Astrocyte of the spinal cord (primary cell): ENCODE results near the gene PGM1.

Source experiments
- DNase-seq: peaks from one replicate; pipeline ENCODE4 v3.0.0; 2011; ENCODE audit warnings: low read depth, low spot score
- H3K4me3 ChIP-seq: 2 replicates; pipeline ENCODE4 v1.5.1; 2011; ENCODE audit warnings: low read depth, mild to moderate bottlenecking, low read length, moderate library complexity
- CTCF ChIP-seq: IDR thresholded peaks from 2 replicates; pipeline ENCODE4 v1.5.1; 2012; ENCODE audit warnings: low read depth, mild to moderate bottlenecking, low read length, inconsistent platforms
- in situ Hi-C: cut with HindIII; loops from 2 replicates; pipeline ENCODE4 v1.10.0; 2017; ENCODE audit warnings: low sequenced_read_pairs

The PGM1 gene

GRCh38 chr1:63669151-63669961 lies 76.1 kb downstream of the PGM1 start:
- in situ Hi-C loops = no loop called here
- DNase-seq = no peak
- H3K4me3 ChIP-seq = no peak overlapping the region
- no peak for TF ChIP-seq CTCF

- in situ Hi-C loops = no loop called here
- DNase-seq = no peak
- TF ChIP-seq CTCF = no peak
- no peak overlapping the region for H3K4me3 ChIP-seq
Observed at GRCh38 chr1:63670164-63670563, 77.0 kb downstream of the PGM1 start.

GRCh38 chr1:63671514-63671913 lies 78.3 kb downstream of the PGM1 start:
- no peak for DNase-seq
- in situ Hi-C loops = no loop called here
- no peak overlapping the region for H3K4me3 ChIP-seq
- TF ChIP-seq CTCF = no peak

- H3K4me3 ChIP-seq = no peak overlapping the region
- in situ Hi-C loops = no loop called here
- peak; percentile 82 for TF ChIP-seq CTCF
- DNase-seq = peak; percentile 96
Observed at GRCh38 chr1:63674238-63674864, 81.1 kb downstream of the PGM1 start.

GRCh38 chr1:63674865-63675419 lies 81.7 kb downstream of the PGM1 start:
- in situ Hi-C loops = loop anchor here (25.0 kb wide), 1 partner anchor 462 kb away; no protein-coding TSS in a partner anchor
- no peak overlapping the region for H3K4me3 ChIP-seq
- no peak for TF ChIP-seq CTCF
- DNase-seq = peak; percentile 33

GRCh38 chr1:63675420-63675931 lies 82.3 kb downstream of the PGM1 start:
- in situ Hi-C loops = loop anchor here (25.0 kb wide), 1 partner anchor 462 kb away; no protein-coding TSS in a partner anchor
- no peak for TF ChIP-seq CTCF
- H3K4me3 ChIP-seq = no peak overlapping the region
- peak; percentile 29 for DNase-seq
